HepG2 (cell line): ENCODE measurements around the gene MAP2K3. TPM values are rescaled to one million over a fixed set of nuclear protein-coding genes. Genes with fewer than 3 reads are reported as not detected.

Experiments
- ARHGAP35 ChIP-seq: sonication (generic); formaldehyde crosslinking; IDR thresholded peaks from 2 replicates; pipeline ENCODE4 v1.9.0; 2022; ENCODE audit warnings: mild to moderate bottlenecking, inconsistent platforms, moderate library complexity, missing genetic modification reagents, borderline replicate concordance
- FOXM1 ChIP-seq: sonication (generic); formaldehyde crosslinking; IDR thresholded peaks from 2 replicates; pipeline ENCODE4 v1.5.0; 2020; ENCODE audit warnings: missing genetic modification reagents
- HDAC6 ChIP-seq: fragments of 200-600 bp; sonication (generic); IDR thresholded peaks from 2 replicates; pipeline ENCODE4 v1.7.0; 2017; ENCODE audit warnings: mild to moderate bottlenecking, antibody characterized with exemption, low read length, low read depth
- IKZF4 ChIP-seq: sonication (generic); formaldehyde crosslinking; IDR thresholded peaks from 2 replicates; pipeline ENCODE4 v1.5.1; 2020; ENCODE audit warnings: borderline replicate concordance, mild to moderate bottlenecking, low read depth, missing genetic modification reagents; ENCODE audit errors: not compliant biosample characterization
- MAZ ChIP-seq, 2 experiments: sonication (generic) in 1 of 2; formaldehyde crosslinking in 1 of 2; IDR thresholded peaks; 2 replicates each; pipeline versions ENCODE4 v1.5.0 to v1.6.1; 2012 to 2020; ENCODE audit warnings: low read depth in 2 of 2, mild to moderate bottlenecking in 2 of 2, borderline replicate concordance in 1 of 2, improper control_type of control experiment in 1 of 2, low read length in 1 of 2, missing genetic modification reagents in 1 of 2, moderate library complexity in 1 of 2
- SIN3A ChIP-seq: IDR thresholded peaks from 2 replicates; pipeline ENCODE4 v1.6.1; 2011; ENCODE audit warnings: low read depth, mild to moderate bottlenecking, control low read depth, low read length, borderline replicate concordance
- ZC3H4 ChIP-seq: sonication (generic); formaldehyde crosslinking; IDR thresholded peaks from 2 replicates; pipeline ENCODE4 v1.4.0; 2020; ENCODE audit warnings: missing genetic modification reagents, borderline replicate concordance
- ZFYVE20 ChIP-seq: sonication (generic); formaldehyde crosslinking; IDR thresholded peaks from 2 replicates; pipeline ENCODE4 v1.8.0; 2023; ENCODE audit warnings: low read depth, mild to moderate bottlenecking, moderate library complexity, missing genetic modification reagents, borderline replicate concordance
- ZNF331 ChIP-seq: sonication (generic); formaldehyde crosslinking; IDR thresholded peaks from 2 replicates; pipeline ENCODE4 v1.4.0; 2020; ENCODE audit warnings: missing genetic modification reagents
- ZNF513 ChIP-seq: sonication (generic); formaldehyde crosslinking; conservative IDR thresholded peaks from 2 replicates; pipeline ENCODE4 v1.5.0; 2020; ENCODE audit warnings: missing genetic modification reagents
- ZNF558 ChIP-seq: sonication (generic); formaldehyde crosslinking; IDR thresholded peaks from 2 replicates; pipeline ENCODE4 v1.9.0; 2022; ENCODE audit warnings: mild to moderate bottlenecking, missing genetic modification reagents, borderline replicate concordance
- ZNF672 ChIP-seq: sonication (generic); formaldehyde crosslinking; IDR thresholded peaks from 2 replicates; pipeline ENCODE4 v1.8.1; 2022; ENCODE audit warnings: missing genetic modification reagents
- ZNF788 ChIP-seq: sonication (generic); formaldehyde crosslinking; IDR thresholded peaks from 2 replicates; pipeline ENCODE4 v1.5.0; 2020; ENCODE audit warnings: mild to moderate bottlenecking, missing genetic modification reagents, borderline replicate concordance
- ZNF792 ChIP-seq: IDR thresholded peaks from 2 replicates; pipeline ENCODE4 v1.6.1; 2016
- ZNF83 ChIP-seq: sonication (generic); formaldehyde crosslinking; IDR thresholded peaks from 2 replicates; pipeline ENCODE4 v1.4.0; 2020; ENCODE audit warnings: missing genetic modification reagents, mild to moderate bottlenecking, borderline replicate concordance
- polyA plus RNA-seq, 8 experiments: library from polyadenylated mRNA; depleted of rRNA in 3 of 8; stranded (reverse) in 7 of 8; unstranded in 1 of 8; fragments of >200 nt; fragmentation: Illumina TruSeq in 4 of 8; extraction: Trizol in 4 of 8; gene quantifications; 2 replicates each; pipeline versions ENCODE4 v1.2.1 to v1.2.3, GENCODE V29; 2011 to 2016; ENCODE audit warnings: low read depth in 4 of 8, missing spikeins in 1 of 8, mixed read lengths in 1 of 8; ENCODE audit not compliant: insufficient read depth in 1 of 8
- total RNA-seq, 5 experiments: library from RNA; depleted of rRNA; stranded (reverse); fragments of >200 nt; fragmentation: Illumina TruSeq; extraction: Trizol; gene quantifications; 2 replicates each; pipeline ENCODE4 v1.2.3, GENCODE V29; 2016; ENCODE audit warnings: low read depth in 1 of 5
- TF ChIP-seq, protein P1 (sequence below): sonication (generic); formaldehyde crosslinking; IDR thresholded peaks from 2 replicates; pipeline ENCODE4 v1.8.0; 2022; ENCODE audit warnings: missing genetic modification reagents, low read depth, mild to moderate bottlenecking, borderline replicate concordance
- TF ChIP-seq, protein P2 (sequence below): sonication (generic); formaldehyde crosslinking; IDR thresholded peaks from 2 replicates; pipeline ENCODE4 v1.4.0; 2020; ENCODE audit warnings: low read depth, mild to moderate bottlenecking, missing genetic modification reagents
- TF ChIP-seq, protein P3 (sequence below): sonication (generic); formaldehyde crosslinking; IDR thresholded peaks from 2 replicates; pipeline ENCODE4 v1.5.0; 2020; ENCODE audit warnings: missing genetic modification reagents, mild to moderate bottlenecking, borderline replicate concordance
- TF ChIP-seq, protein P4 (sequence below): sonication (generic); formaldehyde crosslinking; IDR thresholded peaks from 2 replicates; pipeline ENCODE4 v1.8.0; 2022; ENCODE audit warnings: mild to moderate bottlenecking, missing genetic modification reagents, moderate library complexity
- TF ChIP-seq, protein P5 (sequence below): fragments of 450-650 bp; IDR thresholded peaks from 2 replicates; pipeline ENCODE4 v1.6.1; 2017

MAP2K3 gene
- total and polyA plus RNA-seq, 2 of the 13 experiments (the other 11 are each of a cell fraction or from before 2014, with no cell fraction given) = 20.5 to 27.4 TPM

DNA sequence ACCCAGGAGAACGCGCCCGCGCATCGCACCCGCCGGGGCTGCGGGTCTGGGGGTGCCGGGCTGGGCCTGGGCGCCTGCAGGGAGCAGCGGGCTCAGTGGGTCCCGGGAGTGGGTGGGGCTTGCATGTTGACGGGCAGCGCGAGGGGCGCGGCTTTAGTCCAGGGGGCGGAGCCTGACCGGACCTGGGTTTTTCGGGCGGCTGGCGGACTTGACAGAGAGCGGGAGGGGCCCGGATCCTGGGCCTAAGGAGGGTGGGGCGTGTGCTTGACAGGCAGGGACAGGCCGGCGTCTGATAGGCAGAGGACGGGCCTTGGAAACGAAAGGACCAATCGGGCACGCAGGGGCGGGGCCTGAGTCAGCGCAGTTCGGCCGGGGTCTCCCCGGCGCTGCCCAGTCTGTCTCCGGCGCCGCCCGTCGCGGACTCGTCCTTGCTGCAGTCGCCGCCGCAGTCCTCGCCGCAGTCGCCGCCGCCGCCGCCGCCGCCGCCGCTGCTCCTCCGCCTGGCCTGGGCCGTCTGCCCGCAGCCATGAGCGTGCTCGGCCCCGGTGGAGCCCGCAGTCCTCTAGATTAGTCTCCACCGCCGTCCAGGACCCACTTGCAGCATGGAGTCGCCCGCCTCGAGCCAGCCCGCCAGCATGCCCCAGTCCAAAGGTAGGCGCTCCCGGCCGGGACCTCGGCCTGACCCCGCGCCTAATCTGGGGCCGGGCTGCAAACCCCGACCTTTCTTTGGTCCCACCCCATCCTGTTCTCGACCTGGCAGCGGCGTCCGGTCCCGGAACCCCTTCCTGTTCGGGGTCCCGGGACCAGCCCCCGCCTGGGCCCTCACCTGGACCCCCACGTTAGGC, at the start of gene MAP2K3 (continued):
- TF ChIP-seq ZNF558 (peak; percentile 55; the same call in 1 of the 2 replicates), ZNF513 (CRISPR knock-in tag) (no peak), ARHGAP35 (no peak), ZNF792 (CRISPR knock-in tag) (no peak; the same call in 1 of the 2 replicates), FOXM1 (CRISPR knock-in tag) (no peak), ZC3H4 (CRISPR knock-in tag) (no peak), MAZ (IDR thresholded peaks at IDR 0.05; ENCODE audit: borderline replicate concordance, low read depth, low read length) (peak; percentile 56; the same call in 1 of the 2 replicates), MAZ (CRISPR knock-in tag; IDR thresholded peaks at IDR 0.05; ENCODE audit: low read depth) (peak; percentile 74; the same call in 1 of the 2 replicates), ZNF331 (CRISPR knock-in tag) (no peak; the same call in 1 of the 2 replicates), ZFYVE20 (CRISPR knock-in tag) (no peak), HDAC6 (no peak), IKZF4 (CRISPR knock-in tag) (no peak), ZNF672 (CRISPR knock-in tag) (no peak), SIN3A (peak; percentile 72; the same call in 1 of the 2 replicates), ZNF788 (CRISPR knock-in tag) (no peak), ZNF83 (CRISPR knock-in tag) (no peak)
- TF ChIP-seq, protein P1, sequence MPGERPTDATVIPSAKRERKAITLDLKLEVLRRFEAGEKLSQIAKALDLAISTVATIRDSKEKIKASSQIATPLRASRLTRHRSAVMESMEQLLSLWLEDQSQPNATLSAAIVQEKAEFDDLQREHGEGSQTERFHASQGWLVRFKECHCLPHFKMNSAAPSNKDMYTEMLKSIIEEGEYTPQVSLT (CRISPR knock-in tag) = no peak
- TF ChIP-seq, protein P2, sequence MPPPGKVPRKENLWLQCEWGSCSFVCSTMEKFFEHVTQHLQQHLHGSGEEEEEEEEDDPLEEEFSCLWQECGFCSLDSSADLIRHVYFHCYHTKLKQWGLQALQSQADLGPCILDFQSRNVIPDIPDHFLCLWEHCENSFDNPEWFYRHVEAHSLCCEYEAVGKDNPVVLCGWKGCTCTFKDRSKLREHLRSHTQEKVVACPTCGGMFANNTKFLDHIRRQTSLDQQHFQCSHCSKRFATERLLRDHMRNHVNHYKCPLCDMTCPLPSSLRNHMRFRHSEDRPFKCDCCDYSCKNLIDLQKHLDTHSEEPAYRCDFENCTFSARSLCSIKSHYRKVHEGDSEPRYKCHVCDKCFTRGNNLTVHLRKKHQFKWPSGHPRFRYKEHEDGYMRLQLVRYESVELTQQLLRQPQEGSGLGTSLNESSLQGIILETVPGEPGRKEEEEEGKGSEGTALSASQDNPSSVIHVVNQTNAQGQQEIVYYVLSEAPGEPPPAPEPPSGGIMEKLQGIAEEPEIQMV (CRISPR knock-in tag) = 0 out of 2 replicates have a peak, but pooled peaks have one; percentile 55
- TF ChIP-seq, protein P3, sequence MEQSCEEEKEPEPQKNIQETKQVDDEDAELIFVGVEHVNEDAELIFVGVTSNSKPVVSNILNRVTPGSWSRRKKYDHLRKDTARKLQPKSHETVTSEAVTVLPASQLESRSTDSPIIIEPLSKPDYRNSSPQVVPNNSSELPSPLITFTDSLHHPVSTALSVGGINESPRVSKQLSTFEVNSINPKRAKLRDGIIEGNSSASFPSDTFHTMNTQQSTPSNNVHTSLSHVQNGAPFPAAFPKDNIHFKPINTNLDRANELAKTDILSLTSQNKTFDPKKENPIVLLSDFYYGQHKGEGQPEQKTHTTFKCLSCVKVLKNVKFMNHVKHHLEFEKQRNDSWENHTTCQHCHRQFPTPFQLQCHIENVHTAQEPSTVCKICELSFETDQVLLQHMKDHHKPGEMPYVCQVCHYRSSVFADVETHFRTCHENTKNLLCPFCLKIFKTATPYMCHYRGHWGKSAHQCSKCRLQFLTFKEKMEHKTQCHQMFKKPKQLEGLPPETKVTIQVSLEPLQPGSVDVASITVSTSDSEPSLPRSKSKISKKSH (CRISPR knock-in tag) = no peak
- TF ChIP-seq, protein P4, sequence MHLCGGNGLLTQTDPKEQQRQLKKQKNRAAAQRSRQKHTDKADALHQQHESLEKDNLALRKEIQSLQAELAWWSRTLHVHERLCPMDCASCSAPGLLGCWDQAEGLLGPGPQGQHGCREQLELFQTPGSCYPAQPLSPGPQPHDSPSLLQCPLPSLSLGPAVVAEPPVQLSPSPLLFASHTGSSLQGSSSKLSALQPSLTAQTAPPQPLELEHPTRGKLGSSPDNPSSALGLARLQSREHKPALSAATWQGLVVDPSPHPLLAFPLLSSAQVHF (CRISPR knock-in tag) = no peak
- TF ChIP-seq, protein P5, sequence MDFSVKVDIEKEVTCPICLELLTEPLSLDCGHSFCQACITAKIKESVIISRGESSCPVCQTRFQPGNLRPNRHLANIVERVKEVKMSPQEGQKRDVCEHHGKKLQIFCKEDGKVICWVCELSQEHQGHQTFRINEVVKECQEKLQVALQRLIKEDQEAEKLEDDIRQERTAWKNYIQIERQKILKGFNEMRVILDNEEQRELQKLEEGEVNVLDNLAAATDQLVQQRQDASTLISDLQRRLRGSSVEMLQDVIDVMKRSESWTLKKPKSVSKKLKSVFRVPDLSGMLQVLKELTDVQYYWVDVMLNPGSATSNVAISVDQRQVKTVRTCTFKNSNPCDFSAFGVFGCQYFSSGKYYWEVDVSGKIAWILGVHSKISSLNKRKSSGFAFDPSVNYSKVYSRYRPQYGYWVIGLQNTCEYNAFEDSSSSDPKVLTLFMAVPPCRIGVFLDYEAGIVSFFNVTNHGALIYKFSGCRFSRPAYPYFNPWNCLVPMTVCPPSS = no peak
